Activated CD8-positive, alpha-beta T cell treated with anti-CD3 and anti-CD28 coated beads for 36 hours (primary cell): ENCODE data around the gene YIPF1. TPM values are rescaled to one million over a fixed set of nuclear protein-coding genes. Genes with fewer than 3 reads are reported as not detected.
"Not testable (repeated sequence)": the region's sequence is repeated elsewhere in the genome, so short reads cannot be mapped to it uniquely, and the experiment has no call there.

ENCODE experiments used
- ATAC-seq: fragments of 200-7000 bp; cut with Tn5 transposase; one replicate; pipeline ENCODE4 v1.10.0; 2021; ENCODE audit warnings: mild to moderate bottlenecking, moderate library complexity
- CTCF ChIA-PET: fragments of 350-600 bp; sonication (Branson Sonifier 250); formaldehyde crosslinking; loops from one replicate; lab custom pipeline; 2021; ENCODE audit warnings: antibody characterized with exemption; lab: Charles Lee
- POLR2A ChIA-PET: fragments of 350-600 bp; sonication (Branson Sonifier 250); formaldehyde crosslinking; loops from one replicate; lab custom pipeline; 2021; ENCODE audit warnings: antibody characterized with exemption; lab: Charles Lee
- DNase-seq: peaks from one replicate; pipeline ENCODE4 v3.0.0-alpha.2; 2020
- H3K27ac Mint-ChIP-seq: one replicate; pipeline ENCODE4 v1.8.0; 2021; ENCODE audit warnings: mild to moderate bottlenecking, mixed read lengths
- H3K27me3 Mint-ChIP-seq: one replicate; pipeline ENCODE4 v1.8.0; 2021; ENCODE audit warnings: mixed read lengths
- H3K36me3 Mint-ChIP-seq: one replicate; pipeline ENCODE4 v1.8.0; 2021; ENCODE audit warnings: low read depth, mixed read lengths
- H3K4me1 Mint-ChIP-seq: one replicate; pipeline ENCODE4 v1.8.0; 2021; ENCODE audit warnings: low read depth, mixed read lengths
- H3K4me3 Mint-ChIP-seq: one replicate; pipeline ENCODE4 v1.8.0; 2021; ENCODE audit warnings: mild to moderate bottlenecking, moderate library complexity, mixed read lengths
- H3K9me3 Mint-ChIP-seq: one replicate; pipeline ENCODE4 v1.8.0; 2021; ENCODE audit warnings: mixed read lengths
- CTCF ChIP-seq: fragments of 200-600 bp; IDR thresholded peaks from one replicate; pipeline ENCODE4 v1.8.0; 2022; ENCODE audit warnings: antibody characterized with exemption, mild to moderate bottlenecking
- intact Hi-C: fragments of 100-400 bp; cut with micrococcal nuclease; formaldehyde crosslinking; loops from one replicate; pipeline ENCODE4 v1.10.0; 2022
- total RNA-seq, 2 experiments: library from RNA; stranded (reverse); gene quantifications; one replicate each; pipeline ENCODE4 v1.2.3, GENCODE V29; 2021

Gene YIPF1
- total RNA-seq, 2 experiments from 2014 or later, result 13.2 to 15.6 TPM

- peaks cover 2% of the 10 kb centered on the region for H3K4me1 Mint-ChIP-seq
- H3K27me3 Mint-ChIP-seq, result no peaks in the 10 kb centered on the region
- H3K9me3 Mint-ChIP-seq, result no peaks in the 10 kb centered on the region
- H3K4me3 Mint-ChIP-seq, result no peak overlapping the region
- H3K27ac Mint-ChIP-seq, result no peak overlapping the region
- DNase-seq (no peak), ATAC-seq (no peak)
- no peak for TF ChIP-seq CTCF
- peaks cover 32% of the 10 kb centered on the region for H3K36me3 Mint-ChIP-seq
- ChIA-PET POLR2A (interaction anchor here (0.8 to 1.1 kb wide), 2 partner anchors 15 to 67 kb away, joined by 4 read pairs; partner anchors contain the start of genes IFT25 and LRRC42), CTCF (interaction anchor here (0.7 to 8.7 kb wide), 24 partner anchors 9 to 170 kb away, joined by 3 to 78 read pairs (median 5); partner anchors contain the start of genes IFT25, LRRC42 and YIPF1)
- intact Hi-C loops, result no loop called here
Measured at GRCh38 chr1:53878492-53879105, 11.0 kb downstream of the YIPF1 start.

GRCh38 chr1:53875150-53875549, 14.4 kb downstream of the YIPF1 start:
- peaks cover 13% of the 10 kb centered on the region for H3K36me3 Mint-ChIP-seq

GRCh38 chr1:53871773-53872484, 17.7 kb downstream of the YIPF1 start:
- no peaks in the 10 kb centered on the region for H3K9me3 Mint-ChIP-seq
- POLR2A ChIA-PET, result interaction anchor here (1.1 to 1.7 kb wide), 2 partner anchors 10 to 19 kb away, joined by 3 to 4 read pairs; no protein-coding TSS in a partner anchor
- H3K4me3 Mint-ChIP-seq, result no peak overlapping the region
- no peaks in the 10 kb centered on the region for H3K27me3 Mint-ChIP-seq
- no peaks in the 10 kb centered on the region for H3K4me1 Mint-ChIP-seq
- no peak for DNase-seq
- no peak overlapping the region for H3K27ac Mint-ChIP-seq
- H3K36me3 Mint-ChIP-seq, result peaks cover 11% of the 10 kb centered on the region
- CTCF ChIA-PET, result interaction anchor here (0.7 to 6.9 kb wide), 7 partner anchors 11 to 88 kb away, joined by 3 to 68 read pairs (median 5); no protein-coding TSS in a partner anchor
- ATAC-seq, result no peak
- intact Hi-C loops, result no loop called here
- TF ChIP-seq CTCF, result no peak

More at GRCh38 chr1:53875150-53875549, 14.4 kb downstream of the YIPF1 start:
- intact Hi-C loops, POLR2A ChIA-PET, H3K27ac Mint-ChIP-seq, H3K27me3 Mint-ChIP-seq, ATAC-seq, DNase-seq, H3K4me3 Mint-ChIP-seq, H3K9me3 Mint-ChIP-seq, H3K4me1 Mint-ChIP-seq: not testable (repeated sequence)
- CTCF ChIA-PET, result interaction anchor here (1.1 to 2.4 kb wide), 4 partner anchors 15 to 156 kb away, joined by 3 to 11 read pairs (median 5); no protein-coding TSS in a partner anchor

- intact Hi-C loops, result no loop called here
- Mint-ChIP-seq H3K4me1 (no peaks in the 10 kb centered on the region), H3K36me3 (peaks cover 7% of the 10 kb centered on the region), H3K9me3 (no peaks in the 10 kb centered on the region), H3K4me3 (no peak overlapping the region), H3K27ac (no peak overlapping the region), H3K27me3 (no peaks in the 10 kb centered on the region)
- DNase-seq (no peak), ATAC-seq (no peak)
- CTCF ChIA-PET, result interaction anchor here (0.7 to 6.9 kb wide), 5 partner anchors 11 to 89 kb away, joined by 3 to 68 read pairs (median 5); no protein-coding TSS in a partner anchor
- TF ChIP-seq CTCF, result no peak
- POLR2A ChIA-PET, result interaction anchor here (1.7 kb wide), 1 partner anchor 19 kb away, joined by 4 read pairs; no protein-coding TSS in a partner anchor
Measured at GRCh38 chr1:53871221-53871620, 18.4 kb downstream of the YIPF1 start.

- H3K4me3 Mint-ChIP-seq, result no peak overlapping the region
- no peak overlapping the region for H3K27ac Mint-ChIP-seq
- no peaks in the 10 kb centered on the region for H3K27me3 Mint-ChIP-seq
- ATAC-seq (no peak), DNase-seq (no peak)
- TF ChIP-seq CTCF, result no peak
- no peaks in the 10 kb centered on the region for H3K9me3 Mint-ChIP-seq
- H3K36me3 Mint-ChIP-seq, result peaks cover 6% of the 10 kb centered on the region
- POLR2A ChIA-PET, result interaction anchor here (0.9 kb wide), 1 partner anchor 74 kb away, joined by 3 read pairs; no protein-coding TSS in a partner anchor
- CTCF ChIA-PET, result interaction anchor here (0.9 to 6.9 kb wide), 6 partner anchors 9 to 90 kb away, joined by 4 to 68 read pairs (median 9); partner anchors contain the start of gene IFT25
- H3K4me1 Mint-ChIP-seq, result no peaks in the 10 kb centered on the region
- intact Hi-C loops, result no loop called here
Measured at GRCh38 chr1:53869454-53870117, 20.0 kb downstream of the YIPF1 start.
